WERI-Rb-1 (cell line): ENCODE measurements around the gene HTR5A.

Experiments used
- DNase-seq: peaks from one replicate; pipeline ENCODE4 v3.0.0-alpha.2; 2020
- H3K27ac ChIP-seq: fragments of 250-450 bp; sonication (Bioruptor Pico); 2 replicates; pipeline ENCODE4 v1.5.1; 2020; ENCODE audit warnings: mild to moderate bottlenecking, moderate library complexity
- H3K27me3 ChIP-seq: fragments of 250-450 bp; sonication (Bioruptor Pico); 2 replicates; pipeline ENCODE4 v1.5.1; 2021; ENCODE audit warnings: mild to moderate bottlenecking, low read depth, moderate library complexity; ENCODE audit not compliant: insufficient read depth, severe bottlenecking
- H3K36me3 ChIP-seq: fragments of 250-450 bp; sonication (Bioruptor Pico); 2 replicates; pipeline ENCODE4 v1.5.1; 2020; ENCODE audit warnings: mild to moderate bottlenecking, moderate library complexity
- H3K4me3 ChIP-seq: 2 replicates; pipeline ENCODE4 v1.5.1; 2011; ENCODE audit warnings: low read depth, mild to moderate bottlenecking, control low read depth, low read length
- H3K9me3 ChIP-seq: fragments of 250-450 bp; sonication (Bioruptor Pico); 2 replicates; pipeline ENCODE4 v1.5.1; 2021; ENCODE audit warnings: mild to moderate bottlenecking, moderate library complexity; ENCODE audit not compliant: severe bottlenecking
- TF ChIP-seq, protein P1 (sequence below): IDR thresholded peaks from 2 replicates; pipeline ENCODE4 v1.5.1; 2011; ENCODE audit warnings: low read depth, mild to moderate bottlenecking, control low read depth, inconsistent platforms, low read length

HTR5A gene

DNA sequence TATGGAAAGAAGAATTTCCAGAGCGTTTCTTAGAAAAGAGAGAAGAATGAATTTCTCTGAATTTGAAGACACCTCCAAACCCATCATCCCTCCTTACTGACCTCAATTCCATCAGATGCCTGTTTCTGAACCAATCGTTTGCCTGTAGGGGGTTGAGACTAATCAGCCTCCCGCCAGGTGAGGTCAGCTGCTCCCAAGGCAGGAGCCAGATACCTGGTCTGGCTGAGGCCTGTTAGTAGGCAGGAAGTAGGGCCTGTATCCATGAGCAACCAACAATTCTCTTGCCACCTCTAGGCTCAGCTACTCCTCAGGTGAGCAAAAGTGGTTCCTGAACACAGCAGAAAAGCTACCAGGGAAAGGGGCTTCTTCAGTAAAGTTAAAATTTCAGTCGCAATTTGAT lies 50.3 kb downstream of the HTR5A start:
- no peak for DNase-seq
- TF ChIP-seq, protein P1, sequence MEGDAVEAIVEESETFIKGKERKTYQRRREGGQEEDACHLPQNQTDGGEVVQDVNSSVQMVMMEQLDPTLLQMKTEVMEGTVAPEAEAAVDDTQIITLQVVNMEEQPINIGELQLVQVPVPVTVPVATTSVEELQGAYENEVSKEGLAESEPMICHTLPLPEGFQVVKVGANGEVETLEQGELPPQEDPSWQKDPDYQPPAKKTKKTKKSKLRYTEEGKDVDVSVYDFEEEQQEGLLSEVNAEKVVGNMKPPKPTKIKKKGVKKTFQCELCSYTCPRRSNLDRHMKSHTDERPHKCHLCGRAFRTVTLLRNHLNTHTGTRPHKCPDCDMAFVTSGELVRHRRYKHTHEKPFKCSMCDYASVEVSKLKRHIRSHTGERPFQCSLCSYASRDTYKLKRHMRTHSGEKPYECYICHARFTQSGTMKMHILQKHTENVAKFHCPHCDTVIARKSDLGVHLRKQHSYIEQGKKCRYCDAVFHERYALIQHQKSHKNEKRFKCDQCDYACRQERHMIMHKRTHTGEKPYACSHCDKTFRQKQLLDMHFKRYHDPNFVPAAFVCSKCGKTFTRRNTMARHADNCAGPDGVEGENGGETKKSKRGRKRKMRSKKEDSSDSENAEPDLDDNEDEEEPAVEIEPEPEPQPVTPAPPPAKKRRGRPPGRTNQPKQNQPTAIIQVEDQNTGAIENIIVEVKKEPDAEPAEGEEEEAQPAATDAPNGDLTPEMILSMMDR, result no peak
- no peaks in the 10 kb centered on the region for H3K27me3 ChIP-seq

DNA sequence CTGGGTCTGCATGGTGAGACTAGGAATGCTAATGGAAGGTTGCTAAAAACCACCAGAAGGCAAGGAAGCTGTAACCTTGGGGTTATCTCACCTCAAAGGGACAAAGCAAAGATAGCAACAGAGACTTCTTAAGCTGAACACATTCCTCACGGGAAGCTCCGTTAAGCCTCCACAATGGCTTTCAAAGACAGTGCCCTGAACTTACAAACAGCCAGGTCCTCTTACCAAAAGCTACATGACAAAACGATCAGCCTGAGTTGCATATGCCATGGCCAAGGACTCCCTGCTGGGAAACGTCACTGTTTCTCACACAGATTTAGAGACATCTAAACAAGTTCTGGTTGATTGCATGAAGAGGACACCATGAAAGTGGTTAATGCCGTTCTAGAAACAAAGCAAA lies 52.7 kb downstream of the HTR5A start:
- no peak for DNase-seq
- Histone ChIP-seq H3K4me3 (no peak overlapping the region), H3K27me3 (no peaks in the 10 kb centered on the region), H3K36me3 (no peaks in the 10 kb centered on the region), H3K9me3 (peaks cover 6% of the 10 kb centered on the region), H3K27ac (no peak overlapping the region)
- TF ChIP-seq, protein P1, result no peak

More for the DNA sequence above, 50.3 kb downstream of the HTR5A start:
- Histone ChIP-seq H3K36me3 (no peaks in the 10 kb centered on the region), H3K27ac (no peak overlapping the region), H3K4me3 (no peak overlapping the region), H3K9me3 (peaks cover 6% of the 10 kb centered on the region)

DNA sequence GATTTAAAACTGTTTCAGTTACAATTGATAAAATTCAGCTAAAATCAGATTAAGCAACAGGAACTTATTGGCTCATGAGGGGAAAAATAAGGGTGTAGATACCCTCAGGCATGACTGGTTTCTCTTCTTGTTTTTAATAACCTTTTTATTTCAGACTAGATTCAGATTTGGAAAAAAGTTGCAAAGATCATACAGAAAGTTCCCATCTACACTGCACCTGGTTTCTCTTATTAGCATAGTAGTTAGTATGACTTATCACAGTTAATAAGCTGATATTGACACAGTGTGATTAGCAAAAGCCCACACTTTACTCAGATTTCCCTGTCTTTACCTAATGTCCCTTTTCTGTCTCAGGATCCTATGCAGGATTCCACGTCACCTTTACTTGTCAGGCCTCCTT lies 53.3 kb downstream of the HTR5A start:
- no peaks in the 10 kb centered on the region for H3K27me3 ChIP-seq
- no peaks in the 10 kb centered on the region for H3K36me3 ChIP-seq
- TF ChIP-seq, protein P1, result no peak
- no peak overlapping the region for H3K27ac ChIP-seq
- H3K9me3 ChIP-seq, result peaks cover 6% of the 10 kb centered on the region
- H3K4me3 ChIP-seq, result no peak overlapping the region
- DNase-seq, result no peak

DNA sequence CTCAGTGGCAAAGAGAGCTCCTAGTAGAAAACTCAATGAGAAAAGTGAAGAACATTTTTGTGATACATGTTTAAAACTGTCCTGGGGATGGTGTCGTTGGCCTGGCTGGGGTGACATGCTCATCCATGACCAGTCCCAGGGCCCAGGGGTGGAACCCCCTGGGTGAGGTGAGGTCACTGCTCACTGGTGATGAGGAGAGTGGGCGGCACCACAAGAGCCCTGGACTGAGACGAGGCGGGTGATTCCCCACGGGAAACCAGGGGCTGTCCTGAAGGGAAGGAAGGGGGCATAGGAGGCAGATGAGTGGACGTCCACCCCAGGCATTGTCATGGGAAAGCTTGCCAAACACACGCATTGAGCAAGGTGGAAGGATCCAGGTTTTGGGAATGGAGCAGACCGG lies 54.6 kb downstream of the HTR5A start:
- TF ChIP-seq, protein P1, result no peak
- DNase-seq, result no peak
- Histone ChIP-seq H3K9me3 (peaks cover 5% of the 10 kb centered on the region), H3K36me3 (no peaks in the 10 kb centered on the region), H3K27ac (no peak overlapping the region), H3K4me3 (no peak overlapping the region), H3K27me3 (no peaks in the 10 kb centered on the region)

DNA sequence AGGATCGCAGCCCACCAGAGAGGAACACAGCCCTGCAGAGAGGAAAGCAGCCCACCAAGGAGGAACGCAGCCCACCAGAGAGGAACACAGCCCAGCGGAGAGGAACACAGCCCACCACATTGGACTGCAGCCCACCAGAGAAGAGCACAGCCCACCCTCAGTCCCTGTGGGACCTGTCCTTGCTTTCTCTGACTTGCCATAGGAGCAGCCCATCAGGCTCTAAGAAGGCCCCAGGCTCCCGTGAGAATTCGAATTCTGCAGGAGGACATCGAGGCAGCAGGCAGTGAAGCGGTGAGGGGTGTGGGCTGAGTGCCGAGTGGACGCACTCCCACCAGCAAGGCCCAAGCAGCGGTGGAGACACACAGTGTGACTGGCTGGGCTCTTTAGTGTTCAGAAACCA lies 59.1 kb downstream of the HTR5A start:
- DNase-seq, result no peak
- TF ChIP-seq, protein P1, result no peak
- Histone ChIP-seq H3K4me3 (no peak overlapping the region), H3K27ac (no peak overlapping the region), H3K36me3 (no peaks in the 10 kb centered on the region), H3K9me3 (no peaks in the 10 kb centered on the region), H3K27me3 (no peaks in the 10 kb centered on the region)

DNA sequence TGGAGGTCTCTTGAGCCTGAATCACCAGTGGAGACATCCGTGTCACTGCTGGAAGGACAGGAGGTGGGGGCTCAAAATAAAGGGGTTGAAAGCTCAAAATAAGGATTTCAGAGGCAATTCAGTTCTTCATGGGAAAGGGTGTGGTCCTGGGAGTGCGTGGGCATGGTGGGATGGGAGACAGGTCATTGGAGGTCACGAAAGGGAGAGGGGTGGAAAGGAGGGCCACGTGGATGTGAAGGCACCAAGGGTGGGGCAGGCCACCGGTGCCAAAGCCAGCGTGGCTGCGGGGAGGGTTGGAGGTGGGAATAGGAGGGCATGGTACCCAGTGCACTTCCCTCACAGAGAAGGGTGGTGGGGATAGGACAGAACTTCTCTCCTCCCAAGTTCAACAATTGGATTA lies 59.7 kb downstream of the HTR5A start:
- no peaks in the 10 kb centered on the region for H3K27me3 ChIP-seq
- H3K4me3 ChIP-seq, result no peak overlapping the region
- H3K36me3 ChIP-seq, result no peaks in the 10 kb centered on the region
- H3K27ac ChIP-seq, result no peak overlapping the region
- H3K9me3 ChIP-seq, result no peaks in the 10 kb centered on the region
- TF ChIP-seq, protein P1, result no peak
- no peak for DNase-seq
